ENCODE measurements around the gene SIGLEC14. TPM values are rescaled to one million over a fixed set of nuclear protein-coding genes. Genes with fewer than 3 reads are reported as not detected.

SIGLEC14 gene
- total RNA-seq, 2 experiments from 2014 or later = not detected

- H3K27me3 Mint-ChIP-seq = peaks cover 36% of the 10 kb centered on the region
- ATAC-seq = peak; percentile 37
Observed at GRCh38 chr19:51607920-51608562, 38.6 kb downstream of the SIGLEC14 start.

GRCh38 chr19:51607077-51607476 is 39.5 kb downstream of the SIGLEC14 start:
- ATAC-seq (peak; percentile 90), DNase-seq (peak; percentile 71)
- Mint-ChIP-seq H3K36me3 (ENCODE audit: low read depth) (no peaks in the 10 kb centered on the region), H3K9me3 (ENCODE audit: low read depth) (peaks cover 10% of the 10 kb centered on the region), H3K4me1 (peaks cover 21% of the 10 kb centered on the region), H3K4me3 (peak overlapping the region; percentile 16), H3K27ac (no peak overlapping the region), H3K27me3 (peaks cover 37% of the 10 kb centered on the region)
- CTCF ChIA-PET = interaction anchor here (0.6 to 1.2 kb wide), 3 partner anchors 30 to 189 kb away, joined by 3 to 4 read pairs (median 4); no protein-coding TSS in a partner anchor
- POLR2A ChIA-PET = no interaction called here
- intact Hi-C loops (cut with DNase I, micrococcal nuclease) = loop anchor here (5.0 kb wide), 2 partner anchors 50 to 170 kb away; no protein-coding TSS in a partner anchor

More at GRCh38 chr19:51607920-51608562, 38.6 kb downstream of the SIGLEC14 start:
- H3K9me3 Mint-ChIP-seq (ENCODE audit: low read depth) = peaks cover 17% of the 10 kb centered on the region
- POLR2A ChIA-PET = no interaction called here
- CTCF ChIA-PET = interaction anchor here (0.6 to 1.3 kb wide), 5 partner anchors 23 to 169 kb away, joined by 3 to 5 read pairs (median 3); no protein-coding TSS in a partner anchor
- H3K4me1 Mint-ChIP-seq = peaks cover 21% of the 10 kb centered on the region
- no peaks in the 10 kb centered on the region for H3K36me3 Mint-ChIP-seq (ENCODE audit: low read depth)
- DNase-seq = peak; percentile 88
- H3K27ac Mint-ChIP-seq = no peak overlapping the region
- intact Hi-C loops (cut with DNase I, micrococcal nuclease) = loop anchor here (2.0 to 5.0 kb wide), 3 partner anchors 49 to 169 kb away; no protein-coding TSS in a partner anchor
- H3K4me3 Mint-ChIP-seq = no peak overlapping the region

GRCh38 chr19:51602189-51602854 is 44.3 kb downstream of the SIGLEC14 start:
- H3K36me3 Mint-ChIP-seq (ENCODE audit: low read depth) = no peaks in the 10 kb centered on the region
- no peak for ATAC-seq
- peaks cover 35% of the 10 kb centered on the region for H3K27me3 Mint-ChIP-seq
- H3K27ac Mint-ChIP-seq = no peak overlapping the region
- DNase-seq = no peak
- H3K9me3 Mint-ChIP-seq (ENCODE audit: low read depth) = peaks cover 4% of the 10 kb centered on the region
- POLR2A ChIA-PET = no interaction called here
- H3K4me1 Mint-ChIP-seq = peaks cover 12% of the 10 kb centered on the region
- H3K4me3 Mint-ChIP-seq = no peak overlapping the region
- CTCF ChIA-PET = interaction anchor here (1.0 kb wide), 2 partner anchors 16 to 59 kb away, joined by 3 read pairs; no protein-coding TSS in a partner anchor
- intact Hi-C loops (cut with DNase I, micrococcal nuclease) = loop anchor here in 1 of 2 experiments (5.0 kb wide), 1 partner anchor 35 kb away; no protein-coding TSS in a partner anchor

GRCh38 chr19:51600940-51601580 is 45.6 kb downstream of the SIGLEC14 start:
- DNase-seq = peak; percentile 28
- Mint-ChIP-seq H3K27ac (no peak overlapping the region), H3K9me3 (ENCODE audit: low read depth) (peaks cover 2% of the 10 kb centered on the region), H3K36me3 (ENCODE audit: low read depth) (no peaks in the 10 kb centered on the region), H3K4me3 (no peak overlapping the region), H3K27me3 (peaks cover 39% of the 10 kb centered on the region), H3K4me1 (no peaks in the 10 kb centered on the region)
- CTCF ChIA-PET = no interaction called here
- POLR2A ChIA-PET = no interaction called here
- intact Hi-C loops (cut with DNase I, micrococcal nuclease) = loop anchor here in 1 of 2 experiments (5.0 kb wide), 1 partner anchor 36 kb away; no protein-coding TSS in a partner anchor
- peak; percentile 44 for ATAC-seq

- ChIA-PET POLR2A (no interaction called here), CTCF (interaction anchor here (0.6 to 1.4 kb wide), 3 partner anchors 28 to 58 kb away, joined by 3 to 5 read pairs (median 3); no protein-coding TSS in a partner anchor)
- no peak for DNase-seq
- peaks cover 34% of the 10 kb centered on the region for H3K27me3 Mint-ChIP-seq
- intact Hi-C loops (cut with DNase I, micrococcal nuclease) = loop anchor here in 1 of 2 experiments (10.0 kb wide), 2 partner anchors 874 to 1084 kb away; partner anchors contain the start of genes ASPDH, CLEC11A and JOSD2
- peaks cover 9% of the 10 kb centered on the region for H3K4me1 Mint-ChIP-seq
- H3K27ac Mint-ChIP-seq = no peak overlapping the region
- H3K36me3 Mint-ChIP-seq (ENCODE audit: low read depth) = no peaks in the 10 kb centered on the region
- peaks cover 2% of the 10 kb centered on the region for H3K9me3 Mint-ChIP-seq (ENCODE audit: low read depth)
- H3K4me3 Mint-ChIP-seq = no peak overlapping the region
- ATAC-seq = no peak
Observed at GRCh38 chr19:51599084-51599483, 47.5 kb downstream of the SIGLEC14 start.

- DNase-seq (no peak), ATAC-seq (no peak)
- H3K36me3 Mint-ChIP-seq (ENCODE audit: low read depth) = no peaks in the 10 kb centered on the region
- ChIA-PET CTCF (interaction anchor here (0.8 kb wide), 1 partner anchor 39 kb away, joined by 3 read pairs; no protein-coding TSS in a partner anchor), POLR2A (no interaction called here)
- H3K27ac Mint-ChIP-seq = no peak overlapping the region
- intact Hi-C loops (cut with DNase I, micrococcal nuclease) = loop anchor here in 1 of 2 experiments (10.0 kb wide), 2 partner anchors 874 to 1084 kb away; partner anchors contain the start of genes ASPDH, CLEC11A and JOSD2
- peaks cover 15% of the 10 kb centered on the region for H3K4me1 Mint-ChIP-seq
- peaks cover 2% of the 10 kb centered on the region for H3K9me3 Mint-ChIP-seq (ENCODE audit: low read depth)
- no peak overlapping the region for H3K4me3 Mint-ChIP-seq
- H3K27me3 Mint-ChIP-seq = peaks cover 34% of the 10 kb centered on the region
Observed at GRCh38 chr19:51598159-51598915, 48.3 kb downstream of the SIGLEC14 start.

GRCh38 chr19:51595190-51596175 is 51.1 kb downstream of the SIGLEC14 start:
- DNase-seq = no peak
- peaks cover 2% of the 10 kb centered on the region for H3K9me3 Mint-ChIP-seq (ENCODE audit: low read depth)
- ChIA-PET POLR2A (no interaction called here), CTCF (interaction anchor here (0.8 to 1.5 kb wide), 3 partner anchors 23 to 171 kb away, joined by 3 read pairs; no protein-coding TSS in a partner anchor)
- peak overlapping the region; percentile 81 for H3K27ac Mint-ChIP-seq
- intact Hi-C loops (cut with DNase I, micrococcal nuclease) = loop anchor here (2.0 to 10.0 kb wide), 3 partner anchors 201 to 1081 kb away; partner anchors contain the start of genes ASPDH (in 1 of the 2), CLEC11A (in 1 of the 2) and JOSD2 (in 1 of the 2)
- H3K4me1 Mint-ChIP-seq = peaks cover 18% of the 10 kb centered on the region
- H3K36me3 Mint-ChIP-seq (ENCODE audit: low read depth) = peaks cover 5% of the 10 kb centered on the region
- H3K4me3 Mint-ChIP-seq = peak overlapping the region; percentile 84
- ATAC-seq = no peak
- peaks cover 16% of the 10 kb centered on the region for H3K27me3 Mint-ChIP-seq

- Mint-ChIP-seq H3K27me3 (peaks cover 8% of the 10 kb centered on the region), H3K27ac (peak overlapping the region; percentile 81), H3K36me3 (ENCODE audit: low read depth) (peaks cover 9% of the 10 kb centered on the region), H3K4me3 (peak overlapping the region; percentile 84), H3K4me1 (peaks cover 18% of the 10 kb centered on the region), H3K9me3 (ENCODE audit: low read depth) (no peaks in the 10 kb centered on the region)
- ATAC-seq (peak; percentile 3), DNase-seq (no peak)
- CTCF ChIA-PET = interaction anchor here (1.0 to 1.5 kb wide), 2 partner anchors 22 to 170 kb away, joined by 3 read pairs; no protein-coding TSS in a partner anchor
- intact Hi-C loops (cut with DNase I, micrococcal nuclease) = loop anchor here (1.0 to 10.0 kb wide), 12 partner anchors 23 to 1080 kb away; partner anchors contain the start of genes CTU1 (in 2 of the 2), ZNF175 (in 2 of the 2), ASPDH (in 1 of the 2) and CLEC11A (in 1 of the 2)
- POLR2A ChIA-PET = no interaction called here
Observed at GRCh38 chr19:51594774-51595109, 51.9 kb downstream of the SIGLEC14 start.

GRCh38 chr19:51593969-51594773 is 52.5 kb downstream of the SIGLEC14 start:
- ATAC-seq (peak; percentile 100), DNase-seq (peak; percentile 99)
- H3K27me3 Mint-ChIP-seq = peaks cover 5% of the 10 kb centered on the region
- CTCF ChIA-PET = interaction anchor here (1.0 to 1.5 kb wide), 2 partner anchors 22 to 184 kb away, joined by 3 read pairs; no protein-coding TSS in a partner anchor
- peak overlapping the region; percentile 84 for H3K4me3 Mint-ChIP-seq
- intact Hi-C loops (cut with DNase I, micrococcal nuclease) = loop anchor here (1.0 to 10.0 kb wide), 12 partner anchors 23 to 1079 kb away; partner anchors contain the start of genes CTU1 (in 2 of the 2), ZNF175 (in 2 of the 2), ASPDH (in 1 of the 2) and CLEC11A (in 1 of the 2)
- POLR2A ChIA-PET = interaction anchor here (0.5 kb wide), 1 partner anchor 23 kb away, joined by 5 read pairs; the partner anchor contains the start of gene ZNF175
- peaks cover 13% of the 10 kb centered on the region for H3K36me3 Mint-ChIP-seq (ENCODE audit: low read depth)
- H3K9me3 Mint-ChIP-seq (ENCODE audit: low read depth) = peaks cover 3% of the 10 kb centered on the region
- H3K27ac Mint-ChIP-seq = peak overlapping the region; percentile 81
- peaks cover 18% of the 10 kb centered on the region for H3K4me1 Mint-ChIP-seq

All from activated CD4-positive, alpha-beta T cell treated with anti-CD3 and anti-CD28 coated beads for 36 hours (primary cell).